OCI-LY1 (cell line): ENCODE data around the gene CLOCK.

Experiments used
- H2AFZ ChIP-seq: fragments of 200-600 bp; sonication (generic), shearing (Covaris generic); 2 replicates; pipeline ENCODE4 v1.6.0; 2014; ENCODE audit warnings: antibody characterized with exemption, mild to moderate bottlenecking, low read length
- H3F3A ChIP-seq: fragments of 200-600 bp; sonication (generic), shearing (Covaris generic); 2 replicates; pipeline ENCODE4 v1.6.0; 2014; ENCODE audit warnings: mild to moderate bottlenecking, antibody characterized with exemption, low read length, moderate library complexity; ENCODE audit not compliant: insufficient read depth
- H3K27ac ChIP-seq: fragments of 200-600 bp; sonication (generic); 2 replicates; pipeline ENCODE4 v1.5.1; 2014; ENCODE audit warnings: low read length, mixed run types, mild to moderate bottlenecking, low read depth; ENCODE audit not compliant: poor library complexity, severe bottlenecking
- H3K27me3 ChIP-seq: fragments of 200-600 bp; sonication (generic); 2 replicates; pipeline ENCODE4 v1.6.0; 2014; ENCODE audit warnings: antibody characterized with exemption, mild to moderate bottlenecking, low read length, moderate library complexity; ENCODE audit not compliant: insufficient read depth
- H3K36me3 ChIP-seq: fragments of 200-600 bp; sonication (generic); 2 replicates; pipeline ENCODE4 v1.6.1; 2014; ENCODE audit warnings: mild to moderate bottlenecking, antibody characterized with exemption, low read length, moderate library complexity, mixed read lengths; ENCODE audit not compliant: insufficient read depth
- H3K4me1 ChIP-seq: fragments of 200-600 bp; sonication (generic); 2 replicates; pipeline ENCODE4 v1.5.1; 2014; ENCODE audit warnings: mild to moderate bottlenecking, low read length, moderate library complexity; ENCODE audit not compliant: insufficient read depth, severe bottlenecking
- H3K4me2 ChIP-seq: fragments of 200-600 bp; sonication (generic), shearing (Covaris generic); 2 replicates; pipeline ENCODE4 v1.6.1; 2014; ENCODE audit warnings: low read length
- H3K4me3 ChIP-seq: fragments of 200-600 bp; sonication (generic); 2 replicates; pipeline ENCODE4 v1.5.1; 2014; ENCODE audit warnings: low read length, low read depth, mild to moderate bottlenecking, mixed read lengths; ENCODE audit not compliant: poor library complexity, severe bottlenecking
- H3K79me2 ChIP-seq: fragments of 200-600 bp; shearing (Covaris generic); 2 replicates; pipeline ENCODE4 v1.6.1; 2016; ENCODE audit warnings: mixed run types, low read length, mixed read lengths; ENCODE audit not compliant: insufficient read depth
- H3K9ac ChIP-seq: fragments of 200-600 bp; sonication (generic), shearing (Covaris generic); 2 replicates; pipeline ENCODE4 v1.6.1; 2014; ENCODE audit warnings: mild to moderate bottlenecking, low read length, mixed read lengths
- H3K9me2 ChIP-seq: fragments of 200-600 bp; sonication (generic), shearing (Covaris generic); 2 replicates; pipeline ENCODE4 v1.6.1; 2014; ENCODE audit warnings: low read depth, mild to moderate bottlenecking, low read length, mixed read lengths
- H3K9me3 ChIP-seq: fragments of 200-600 bp; shearing (Covaris generic); 2 replicates; pipeline ENCODE4 v1.6.1; 2014; ENCODE audit warnings: low read length, mixed read lengths
- H4K20me1 ChIP-seq: fragments of 200-600 bp; sonication (generic), shearing (Covaris generic); 2 replicates; pipeline ENCODE4 v1.6.0; 2016; ENCODE audit warnings: mild to moderate bottlenecking, low read length; ENCODE audit not compliant: insufficient read depth
- CTCF ChIP-seq: fragments of 200-600 bp; sonication (generic), shearing (Covaris generic); IDR thresholded peaks from 2 replicates; pipeline ENCODE4 v1.5.1; 2017; ENCODE audit warnings: mild to moderate bottlenecking, antibody characterized with exemption, low read length, moderate library complexity, mixed read lengths
- EZH2 ChIP-seq: fragments of 200-600 bp; sonication (generic), shearing (Covaris generic); IDR thresholded peaks from 2 replicates; pipeline ENCODE4 v1.8.0; 2017; ENCODE audit warnings: borderline replicate concordance, mixed run types, mild to moderate bottlenecking, antibody characterized with exemption, low read length, moderate library complexity, mixed read lengths

CLOCK gene

GRCh38 chr4:55395529-55396307, 151.0 kb downstream of the CLOCK start, which contains the start of gene TMEM165:
TMEM165 (plus strand) TSS chr4:55395957; CDS start chr4:55396190, 233 bp downstream.
- Histone ChIP-seq H2AFZ (peak within 1 kb of the TSS; percentile 52), H3K4me1 (peaks cover 46% of the 10 kb centered on the region), H3K9me3 (no peaks in the 10 kb centered on the region), H3F3A (no peaks in the 10 kb centered on the region), H3K4me3 (peak within 1 kb of the TSS; percentile 92), H3K9me2 (no peaks in the 10 kb centered on the region), H3K27ac (peak within 1 kb of the TSS; percentile 64), H3K36me3 (peaks cover 26% of the 10 kb centered on the region), H3K27me3 (no peaks in the 10 kb centered on the region), H4K20me1 (no peaks in the 10 kb centered on the region), H3K79me2 (peaks cover 42% of the 10 kb centered on the region), H3K4me2 (peak within 1 kb of the TSS; percentile 96), H3K9ac (peak within 1 kb of the TSS; percentile 87)
- TF ChIP-seq EZH2: no peak
- no peak for TF ChIP-seq CTCF

GRCh38 chr4:55395218-55395528, 151.5 kb downstream of the CLOCK start:
- Histone ChIP-seq H3K36me3 (peaks cover 23% of the 10 kb centered on the region), H3K4me1 (peaks cover 46% of the 10 kb centered on the region), H3K9me2 (no peaks in the 10 kb centered on the region), H3K4me2 (peak overlapping the region; percentile 96), H3K9ac (peak overlapping the region; percentile 87), H4K20me1 (no peaks in the 10 kb centered on the region), H3K27ac (peak overlapping the region; percentile 64), H3K27me3 (no peaks in the 10 kb centered on the region), H3K79me2 (peaks cover 39% of the 10 kb centered on the region), H3K9me3 (no peaks in the 10 kb centered on the region), H3F3A (no peaks in the 10 kb centered on the region), H2AFZ (peak overlapping the region; percentile 52), H3K4me3 (peak overlapping the region; percentile 92)
- TF ChIP-seq CTCF: no peak
- TF ChIP-seq EZH2: no peak

GRCh38 chr4:55393461-55394320, 153.0 kb downstream of the CLOCK start:
- no peaks in the 10 kb centered on the region for H3F3A ChIP-seq
- no peak for TF ChIP-seq CTCF
- no peak for TF ChIP-seq EZH2
- peaks cover 27% of the 10 kb centered on the region for H3K79me2 ChIP-seq
- no peak overlapping the region for H3K4me3 ChIP-seq
- peaks cover 15% of the 10 kb centered on the region; the same call in 1 of the 2 replicates for H3K36me3 ChIP-seq
- no peaks in the 10 kb centered on the region for H4K20me1 ChIP-seq
- peaks cover 37% of the 10 kb centered on the region for H3K4me1 ChIP-seq
- peak overlapping the region; percentile 10; the same call in 1 of the 2 replicates for H3K9ac ChIP-seq
- H3K9me2 ChIP-seq: no peaks in the 10 kb centered on the region
- H2AFZ ChIP-seq: peak overlapping the region; percentile 44; the same call in 1 of the 2 replicates
- H3K27me3 ChIP-seq: no peaks in the 10 kb centered on the region
- peak overlapping the region; percentile 31 for H3K27ac ChIP-seq
- 0 out of 2 replicates have a peak overlapping the region, but pooled peaks have one; percentile 9 for H3K4me2 ChIP-seq
- no peaks in the 10 kb centered on the region for H3K9me3 ChIP-seq
